PC-9 (cell line): ENCODE measurements around the gene RAET1G. TPM values are rescaled to one million over a fixed set of nuclear protein-coding genes. Genes with fewer than 3 reads are reported as not detected.

ENCODE experiments used
- BruUV-seq: library from RNA; stranded (reverse); fragments of 400-500 nt; replicated peaks from 2 replicates; lab custom pipeline; 2021; lab: Mats Ljungman, UMichigan
- CTCF ChIA-PET: fragments of 300-600 bp; sonication (Branson Sonifier 250); formaldehyde crosslinking; loops from one replicate; lab custom pipeline; 2022; ENCODE audit warnings: antibody characterized with exemption; lab: Charles Lee
- POLR2A ChIA-PET: fragments of 300-600 bp; sonication (Branson Sonifier 250); formaldehyde crosslinking; loops from one replicate; lab custom pipeline; 2022; ENCODE audit warnings: antibody characterized with exemption; ENCODE audit not compliant: unreplicated experiment; lab: Charles Lee
- DNase-seq, 2 experiments: peaks; one replicate each; pipeline versions ENCODE4 v3.0.0 to v3.0.0-alpha.2; 2015 to 2022; ENCODE audit warnings: mixed read lengths in 1 of 2
- H2AFZ ChIP-seq: fragments of 200-600 bp; sonication (generic); 2 replicates; pipeline ENCODE4 v1.8.1; 2017; ENCODE audit warnings: antibody characterized with exemption
- H3F3A ChIP-seq: fragments of 200-600 bp; sonication (generic); 2 replicates; pipeline ENCODE4 v1.8.1; 2017; ENCODE audit warnings: antibody characterized with exemption, mild to moderate bottlenecking, low read depth; ENCODE audit not compliant: insufficient read depth
- H3K27ac ChIP-seq: fragments of 200-600 bp; sonication (generic); 2 replicates; pipeline ENCODE4 v1.6.1; 2016; ENCODE audit warnings: mixed run types
- H3K27me3 ChIP-seq: fragments of 200-600 bp; sonication (generic); 2 replicates; pipeline ENCODE4 v1.6.1; 2016; ENCODE audit warnings: low read depth, mixed run types; ENCODE audit not compliant: insufficient read depth
- H3K36me3 ChIP-seq: fragments of 200-600 bp; sonication (generic); 2 replicates; pipeline ENCODE4 v1.6.1; 2016; ENCODE audit warnings: low read depth, mixed run types
- H3K4me1 ChIP-seq: fragments of 200-600 bp; sonication (generic); replicated peaks from 2 replicates; pipeline ENCODE4 v1.6.1; 2016; ENCODE audit warnings: mixed run types; ENCODE audit not compliant: insufficient read depth
- H3K4me2 ChIP-seq: fragments of 200-600 bp; sonication (generic); 2 replicates; pipeline ENCODE4 v1.6.1; 2017; ENCODE audit warnings: mixed run types
- H3K4me3 ChIP-seq: fragments of 200-600 bp; sonication (generic); 2 replicates; pipeline ENCODE4 v1.6.1; 2016; ENCODE audit warnings: mixed run types
- H3K79me2 ChIP-seq: fragments of 200-600 bp; sonication (generic); 2 replicates; pipeline ENCODE4 v1.6.1; 2017; ENCODE audit warnings: low read depth, mixed run types
- H3K9me2 ChIP-seq: fragments of 200-600 bp; sonication (generic); 2 replicates; pipeline ENCODE4 v1.8.1; 2017; ENCODE audit warnings: mild to moderate bottlenecking; ENCODE audit not compliant: insufficient read depth
- H3K9me3 ChIP-seq: fragments of 200-600 bp; sonication (generic); 2 replicates; pipeline ENCODE4 v1.8.1; 2016; ENCODE audit warnings: low read depth; ENCODE audit not compliant: insufficient read depth
- H4K20me1 ChIP-seq: fragments of 200-600 bp; sonication (generic); 2 replicates; pipeline ENCODE4 v1.8.1; 2017; ENCODE audit not compliant: insufficient read depth
- EZH2 ChIP-seq: fragments of 200-600 bp; sonication (generic); IDR thresholded peaks from 2 replicates; pipeline ENCODE4 v1.8.0; 2017; ENCODE audit warnings: antibody characterized with exemption, low read depth
- intact Hi-C: fragments of 100-400 bp; cut with micrococcal nuclease; formaldehyde crosslinking; loops from one replicate; pipeline ENCODE4 v1.10.0; 2022; ENCODE audit not compliant: unreplicated experiment
- total RNA-seq: library from RNA; stranded (reverse); gene quantifications from 2 replicates; pipeline ENCODE4 v1.2.3, GENCODE V29; 2021
- TF ChIP-seq, protein P1 (sequence below): fragments of 200-600 bp; sonication (generic); conservative IDR thresholded peaks from 2 replicates; pipeline ENCODE4 v1.6.1; 2017; ENCODE audit warnings: mixed run types, antibody characterized with exemption, mild to moderate bottlenecking, moderate library complexity

RAET1G gene
- total RNA-seq, 1 experiment from 2014 or later, result not detected

DNA sequence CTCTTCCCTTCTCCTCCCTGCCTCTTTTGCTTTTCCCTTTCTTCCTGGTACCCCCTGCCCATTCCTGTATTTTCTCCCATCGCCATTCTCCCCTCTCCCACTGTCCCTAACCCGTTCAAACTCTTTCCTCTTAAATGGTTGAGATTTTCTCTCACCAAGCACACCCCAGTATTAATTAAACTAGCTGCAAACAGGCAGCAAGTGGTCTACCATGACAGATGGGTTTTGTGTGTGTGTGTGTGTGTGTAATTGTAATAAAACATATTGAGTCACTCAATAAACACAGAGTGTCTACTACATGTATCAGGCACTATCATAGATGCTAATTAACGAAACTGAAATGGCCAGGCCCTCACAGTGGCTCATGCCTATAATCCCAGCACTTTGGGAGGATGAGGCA lies 31.7 kb downstream of the RAET1G start:
- Histone ChIP-seq H3K4me1 (peaks cover 56% of the 10 kb centered on the region), H4K20me1 (no peaks in the 10 kb centered on the region), H3K27me3 (no peaks in the 10 kb centered on the region), H3K79me2 (no peaks in the 10 kb centered on the region), H3K36me3 (no peaks in the 10 kb centered on the region), H3K9me2 (no peaks in the 10 kb centered on the region), H3K4me2 (peak overlapping the region; percentile 25; the same call in 1 of the 2 replicates), H3F3A (peaks cover 28% of the 10 kb centered on the region), H3K27ac (no peak overlapping the region), H2AFZ (no peak overlapping the region), H3K9me3 (no peaks in the 10 kb centered on the region), H3K4me3 (no peak overlapping the region)
- CTCF ChIA-PET, result no interaction called here
- no TSS peak for BruUV-seq
- no peak for DNase-seq
- TF ChIP-seq EZH2, result no peak
- TF ChIP-seq, protein P1, sequence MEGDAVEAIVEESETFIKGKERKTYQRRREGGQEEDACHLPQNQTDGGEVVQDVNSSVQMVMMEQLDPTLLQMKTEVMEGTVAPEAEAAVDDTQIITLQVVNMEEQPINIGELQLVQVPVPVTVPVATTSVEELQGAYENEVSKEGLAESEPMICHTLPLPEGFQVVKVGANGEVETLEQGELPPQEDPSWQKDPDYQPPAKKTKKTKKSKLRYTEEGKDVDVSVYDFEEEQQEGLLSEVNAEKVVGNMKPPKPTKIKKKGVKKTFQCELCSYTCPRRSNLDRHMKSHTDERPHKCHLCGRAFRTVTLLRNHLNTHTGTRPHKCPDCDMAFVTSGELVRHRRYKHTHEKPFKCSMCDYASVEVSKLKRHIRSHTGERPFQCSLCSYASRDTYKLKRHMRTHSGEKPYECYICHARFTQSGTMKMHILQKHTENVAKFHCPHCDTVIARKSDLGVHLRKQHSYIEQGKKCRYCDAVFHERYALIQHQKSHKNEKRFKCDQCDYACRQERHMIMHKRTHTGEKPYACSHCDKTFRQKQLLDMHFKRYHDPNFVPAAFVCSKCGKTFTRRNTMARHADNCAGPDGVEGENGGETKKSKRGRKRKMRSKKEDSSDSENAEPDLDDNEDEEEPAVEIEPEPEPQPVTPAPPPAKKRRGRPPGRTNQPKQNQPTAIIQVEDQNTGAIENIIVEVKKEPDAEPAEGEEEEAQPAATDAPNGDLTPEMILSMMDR, result no peak
- POLR2A ChIA-PET, result no interaction called here
- intact Hi-C loops, result no loop called here

DNA sequence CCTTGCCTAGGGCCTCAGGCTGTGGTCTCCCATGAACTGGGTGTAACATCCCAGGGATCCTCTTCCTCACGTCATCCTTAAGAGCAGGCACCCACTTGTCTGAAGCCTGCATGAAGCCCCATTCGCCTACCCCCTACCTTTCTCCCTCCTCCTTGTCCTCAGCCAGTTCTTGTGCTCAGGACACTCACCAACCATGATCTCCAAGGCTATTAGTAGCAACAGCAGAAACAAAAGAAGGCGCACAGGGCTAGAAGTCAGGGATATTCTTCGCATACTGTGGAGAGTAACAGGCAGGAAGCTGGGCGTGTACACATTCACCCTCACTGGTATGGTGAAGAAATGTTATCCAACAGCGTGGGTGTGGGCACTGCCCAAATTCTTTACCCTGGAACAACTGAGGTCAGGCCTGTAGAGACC lies 32.3 kb downstream of the RAET1G start:
- H4K20me1 ChIP-seq, result no peaks in the 10 kb centered on the region
- BruUV-seq, result no TSS peak
- CTCF ChIA-PET, result no interaction called here
- H3K9me2 ChIP-seq, result no peaks in the 10 kb centered on the region
- peak overlapping the region; percentile 25; the same call in 1 of the 2 replicates for H3K4me2 ChIP-seq
- no peak for DNase-seq
- intact Hi-C loops, result no loop called here
- H3K27ac ChIP-seq, result no peak overlapping the region
- H3K36me3 ChIP-seq, result no peaks in the 10 kb centered on the region
- H3K4me3 ChIP-seq, result no peak overlapping the region
- no peaks in the 10 kb centered on the region for H3K79me2 ChIP-seq
- peaks cover 49% of the 10 kb centered on the region for H3K4me1 ChIP-seq
- H3K27me3 ChIP-seq, result no peaks in the 10 kb centered on the region
- POLR2A ChIA-PET, result no interaction called here
- TF ChIP-seq EZH2, result no peak
- TF ChIP-seq, protein P1, result no peak
- peaks cover 27% of the 10 kb centered on the region for H3F3A ChIP-seq
- no peaks in the 10 kb centered on the region for H3K9me3 ChIP-seq
- no peak overlapping the region for H2AFZ ChIP-seq

DNA sequence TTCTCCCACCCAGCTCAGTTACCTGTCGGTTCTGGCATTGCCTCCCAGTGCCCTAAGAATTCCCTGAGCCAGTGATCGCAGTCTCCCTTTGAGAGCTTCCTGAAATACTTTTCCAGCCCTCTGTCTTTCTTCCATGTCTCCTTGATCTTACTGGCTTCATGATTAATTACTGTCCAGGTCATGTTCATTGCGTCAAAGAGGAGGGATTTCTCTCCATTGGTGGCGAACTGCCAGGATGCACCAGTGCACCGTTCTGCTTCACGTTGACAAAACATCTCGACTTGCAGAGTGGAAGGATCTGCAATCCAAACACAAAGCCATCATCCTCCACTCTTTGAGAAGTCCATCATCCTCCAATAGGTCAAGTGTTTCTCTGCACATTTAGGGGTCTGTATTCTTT lies 33.6 kb downstream of the RAET1G start:
- Histone ChIP-seq H3K4me1 (peaks cover 37% of the 10 kb centered on the region), H3F3A (peaks cover 19% of the 10 kb centered on the region), H3K9me2 (no peaks in the 10 kb centered on the region), H3K27me3 (no peaks in the 10 kb centered on the region), H3K36me3 (no peaks in the 10 kb centered on the region), H4K20me1 (no peaks in the 10 kb centered on the region), H3K27ac (no peak overlapping the region), H3K4me2 (no peak overlapping the region), H2AFZ (no peak overlapping the region), H3K79me2 (no peaks in the 10 kb centered on the region), H3K9me3 (no peaks in the 10 kb centered on the region), H3K4me3 (no peak overlapping the region)
- intact Hi-C loops, result no loop called here
- ChIA-PET CTCF (no interaction called here), POLR2A (no interaction called here)
- DNase-seq, result no peak
- TF ChIP-seq, protein P1, result no peak
- no peak for TF ChIP-seq EZH2
- no TSS peak for BruUV-seq
